Right atrium auricular region (tissue), 2 donors: Measurements from ENCODE around the gene STIM1. TPM values are rescaled to one million over a fixed set of nuclear protein-coding genes. Genes with fewer than 3 reads are reported as not detected.
A peak's percentile ranks its signal among the peaks of the same experiment; 100 is the strongest.

Experiments used
- DNase-seq: peaks from one replicate; pipeline ENCODE4 v3.0.0-alpha.2; 2019; ENCODE audit warnings: low spot score
- H3K27ac ChIP-seq, 2 donors: fragments of 200-600 bp; sonication (generic); 1 replicate in 1 of 2; 2 replicates in 1 of 2; pipeline ENCODE4 v1.5.1; 2016 to 2019
- H3K27me3 ChIP-seq, 2 donors: fragments of 200-600 bp; sonication (generic); one replicate each; pipeline versions ENCODE4 v1.5.1 to v1.6.0; 2017 to 2019
- H3K36me3 ChIP-seq: fragments of 200-600 bp; sonication (generic); one replicate; pipeline ENCODE4 v1.5.1; 2016
- H3K4me1 ChIP-seq, 2 donors: fragments of 200-600 bp; sonication (generic); one replicate each; pipeline versions ENCODE4 v1.5.1 to v1.6.0; 2017 to 2019
- H3K4me3 ChIP-seq, 2 donors: fragments of 200-600 bp; sonication (generic); 1 replicate in 1 of 2; 2 replicates in 1 of 2; pipeline ENCODE4 v1.5.1; 2017 to 2019; ENCODE audit warnings: mild to moderate bottlenecking in 1 of 2, moderate library complexity in 1 of 2
- H3K9me3 ChIP-seq, 2 donors: fragments of 200-600 bp; sonication (generic); one replicate each; pipeline ENCODE4 v1.5.1; 2019
- total RNA-seq, 2 donors: library from RNA; depleted of rRNA; stranded (reverse); fragments of >200 nt; gene quantifications; one replicate each; pipeline ENCODE4 v1.1.0, GENCODE V29; 2016
- TF ChIP-seq, protein P1 (sequence below), 2 donors: fragments of 200-600 bp; sonication (generic); IDR thresholded peaks; one replicate each; pipeline ENCODE4 v1.5.1; 2019; ENCODE audit warnings: antibody characterized with exemption in 2 of 2

STIM1 gene
- total RNA-seq, 2 donors from 2014 or later: 15.4 to 16.6 TPM

- Histone ChIP-seq H3K27me3 (no peaks in the 10 kb centered on the region), H3K4me3 (peak overlapping the region in 1 of 2 donors; percentile 92), H3K36me3 (no peaks in the 10 kb centered on the region), H3K9me3 (no peaks in the 10 kb centered on the region), H3K27ac (peak overlapping the region; percentile 97), H3K4me1 (peaks cover 0 to 37% of the 10 kb centered on the region in 2 donors)
- TF ChIP-seq, protein P1, sequence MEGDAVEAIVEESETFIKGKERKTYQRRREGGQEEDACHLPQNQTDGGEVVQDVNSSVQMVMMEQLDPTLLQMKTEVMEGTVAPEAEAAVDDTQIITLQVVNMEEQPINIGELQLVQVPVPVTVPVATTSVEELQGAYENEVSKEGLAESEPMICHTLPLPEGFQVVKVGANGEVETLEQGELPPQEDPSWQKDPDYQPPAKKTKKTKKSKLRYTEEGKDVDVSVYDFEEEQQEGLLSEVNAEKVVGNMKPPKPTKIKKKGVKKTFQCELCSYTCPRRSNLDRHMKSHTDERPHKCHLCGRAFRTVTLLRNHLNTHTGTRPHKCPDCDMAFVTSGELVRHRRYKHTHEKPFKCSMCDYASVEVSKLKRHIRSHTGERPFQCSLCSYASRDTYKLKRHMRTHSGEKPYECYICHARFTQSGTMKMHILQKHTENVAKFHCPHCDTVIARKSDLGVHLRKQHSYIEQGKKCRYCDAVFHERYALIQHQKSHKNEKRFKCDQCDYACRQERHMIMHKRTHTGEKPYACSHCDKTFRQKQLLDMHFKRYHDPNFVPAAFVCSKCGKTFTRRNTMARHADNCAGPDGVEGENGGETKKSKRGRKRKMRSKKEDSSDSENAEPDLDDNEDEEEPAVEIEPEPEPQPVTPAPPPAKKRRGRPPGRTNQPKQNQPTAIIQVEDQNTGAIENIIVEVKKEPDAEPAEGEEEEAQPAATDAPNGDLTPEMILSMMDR (IDR thresholded peaks at IDR 0.05): no peak
- no peak for DNase-seq
These were observed 1.4 kb upstream of the STIM1 start for GRCh38 chr11:3853899-3854659.

DNA sequence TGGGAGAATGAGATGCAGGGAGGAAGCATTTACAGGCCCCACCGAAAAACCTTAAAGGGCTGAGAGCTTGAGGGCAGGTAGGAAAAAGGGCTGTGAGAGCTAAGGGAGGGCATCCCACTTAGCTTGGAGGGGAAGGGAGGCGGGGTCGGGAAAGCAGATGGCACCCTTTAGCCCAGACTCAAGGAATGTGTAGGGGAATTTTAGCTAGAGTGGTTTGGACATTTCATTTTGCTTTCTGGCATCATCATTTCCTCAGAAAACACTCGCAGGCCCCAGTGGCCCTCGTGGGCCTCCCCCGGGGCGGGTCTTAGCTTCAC, 846 bp upstream of the STIM1 start:
- H3K36me3 ChIP-seq: no peaks in the 10 kb centered on the region
- H3K27me3 ChIP-seq: no peaks in the 10 kb centered on the region
- no peaks in the 10 kb centered on the region for H3K9me3 ChIP-seq
- H3K27ac ChIP-seq: peak overlapping the region; percentile 97
- no peak for DNase-seq
- H3K4me1 ChIP-seq: peaks cover 0 to 43% of the 10 kb centered on the region in 2 donors
- peak overlapping the region in 1 of 2 donors; percentile 92 for H3K4me3 ChIP-seq
- TF ChIP-seq, protein P1 (IDR thresholded peaks at IDR 0.05): no peak

GRCh38 chr11:3855808-3856491, 486 bp downstream of the STIM1 start:
- TF ChIP-seq, protein P1 (IDR thresholded peaks at IDR 0.05): no peak
- Histone ChIP-seq H3K27me3 (no peaks in the 10 kb centered on the region), H3K4me1 (peaks cover 0 to 55% of the 10 kb centered on the region in 2 donors), H3K27ac (peak overlapping the region; percentile 97), H3K4me3 (peak overlapping the region; percentile 86 to 92), H3K36me3 (no peaks in the 10 kb centered on the region), H3K9me3 (no peaks in the 10 kb centered on the region)
- peak; percentile 67 for DNase-seq

- TF ChIP-seq, protein P1 (IDR thresholded peaks at IDR 0.05): no peak
- Histone ChIP-seq H3K27ac (no peak overlapping the region), H3K4me3 (peak overlapping the region; percentile 86 to 92), H3K4me1 (peaks cover 0 to 55% of the 10 kb centered on the region in 2 donors), H3K36me3 (no peaks in the 10 kb centered on the region), H3K9me3 (no peaks in the 10 kb centered on the region), H3K27me3 (no peaks in the 10 kb centered on the region)
- no peak for DNase-seq
These were observed 1.5 kb downstream of the STIM1 start for GRCh38 chr11:3856856-3857553.

DNA sequence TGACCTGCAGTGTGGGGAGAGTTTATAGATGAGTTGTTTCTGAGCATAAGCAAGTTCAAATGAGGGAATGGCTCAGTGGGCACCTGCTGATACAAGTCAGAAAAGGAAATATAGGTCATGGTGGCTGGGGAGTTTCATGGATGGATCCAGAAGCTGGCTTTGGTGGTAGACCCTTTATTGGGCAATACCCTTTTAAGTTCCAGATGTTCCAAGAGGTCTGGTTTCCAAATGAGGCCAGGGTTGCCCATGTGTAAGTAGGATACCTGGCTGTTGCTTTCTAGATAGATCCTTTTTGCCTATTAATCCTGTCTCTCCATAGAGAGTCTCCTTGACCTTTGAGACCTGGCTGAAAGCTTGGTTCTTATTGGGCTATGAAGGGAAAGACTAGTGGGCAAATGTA, 2.2 kb downstream of the STIM1 start:
- no peaks in the 10 kb centered on the region for H3K9me3 ChIP-seq
- H3K4me3 ChIP-seq: no peak overlapping the region
- no peak for DNase-seq
- H3K4me1 ChIP-seq: peaks cover 0 to 55% of the 10 kb centered on the region in 2 donors
- TF ChIP-seq, protein P1 (IDR thresholded peaks at IDR 0.05): no peak
- no peaks in the 10 kb centered on the region for H3K27me3 ChIP-seq
- H3K27ac ChIP-seq: no peak overlapping the region
- no peaks in the 10 kb centered on the region for H3K36me3 ChIP-seq
